GM23338 (cell line): Measurements from ENCODE around the gene PCBP3. TPM values are rescaled to one million over a fixed set of nuclear protein-coding genes. Genes with fewer than 3 reads are reported as not detected.

ENCODE experiments used
- ATAC-seq: fragments of 200-7000 bp; cut with Tn5 transposase; 3 replicates; pipeline ENCODE4 v1.9.1; 2020
- DNase-seq: peaks from one replicate; pipeline ENCODE4 v3.0.0-alpha.2; 2015; ENCODE audit warnings: low spot score
- H2AFZ ChIP-seq: fragments of 200-600 bp; sonication (generic); 2 replicates; pipeline ENCODE4 v1.8.0; 2016; ENCODE audit warnings: antibody characterized with exemption, mild to moderate bottlenecking, moderate library complexity
- H3F3A ChIP-seq: fragments of 200-600 bp; sonication (generic); replicated peaks from 2 replicates; pipeline ENCODE4 v1.8.0; 2017; ENCODE audit warnings: antibody characterized with exemption, mixed run types, low read depth
- H3K27ac ChIP-seq: fragments of 200-600 bp; sonication (generic); 2 replicates; pipeline ENCODE4 v1.6.1; 2016; ENCODE audit warnings: low read depth
- H3K27me3 ChIP-seq: fragments of 200-600 bp; sonication (generic); 2 replicates; pipeline ENCODE4 v1.8.0; 2016; ENCODE audit warnings: mild to moderate bottlenecking, mixed run types, moderate library complexity; ENCODE audit not compliant: insufficient read depth
- H3K36me3 ChIP-seq: fragments of 200-600 bp; sonication (generic); 2 replicates; pipeline ENCODE4 v1.8.0; 2016; ENCODE audit warnings: mild to moderate bottlenecking; ENCODE audit not compliant: insufficient read depth
- H3K4me1 ChIP-seq: fragments of 200-600 bp; sonication (generic); 2 replicates; pipeline ENCODE4 v1.8.0; 2016; ENCODE audit warnings: mild to moderate bottlenecking, moderate library complexity; ENCODE audit not compliant: insufficient read depth
- H3K4me2 ChIP-seq: fragments of 200-600 bp; sonication (generic); 2 replicates; pipeline ENCODE4 v1.7.1; 2017; ENCODE audit warnings: mixed run types
- H3K4me3 ChIP-seq: fragments of 200-600 bp; sonication (generic); 2 replicates; pipeline ENCODE4 v1.6.1; 2016; ENCODE audit warnings: mixed run types
- H3K79me2 ChIP-seq: fragments of 200-600 bp; sonication (generic); replicated peaks from 2 replicates; pipeline ENCODE4 v1.8.0; 2017; ENCODE audit warnings: mild to moderate bottlenecking; ENCODE audit not compliant: insufficient read depth
- H3K9me2 ChIP-seq: fragments of 200-600 bp; sonication (generic); 2 replicates; pipeline ENCODE4 v1.8.0; 2017; ENCODE audit not compliant: insufficient read depth
- H4K20me1 ChIP-seq: fragments of 200-600 bp; sonication (generic); replicated peaks from 2 replicates; pipeline ENCODE4 v1.8.0; 2017; ENCODE audit warnings: mild to moderate bottlenecking; ENCODE audit not compliant: insufficient read depth
- H3K27ac Mint-ChIP-seq: 2 replicates; pipeline ENCODE4 v1.8.0; 2020; ENCODE audit warnings: inconsistent platforms, mild to moderate bottlenecking, moderate library complexity, mixed read lengths
- H3K27me3 Mint-ChIP-seq: 3 replicates; pipeline ENCODE4 v1.8.0; 2022; ENCODE audit warnings: low read depth, mild to moderate bottlenecking, moderate library complexity, mixed read lengths, inconsistent platforms; ENCODE audit not compliant: insufficient read depth, poor library complexity
- H3K36me3 Mint-ChIP-seq: 3 replicates; pipeline ENCODE4 v1.8.0; 2021; ENCODE audit warnings: low read depth, mild to moderate bottlenecking, inconsistent platforms, moderate library complexity, mixed read lengths
- H3K4me1 Mint-ChIP-seq: 3 replicates; pipeline ENCODE4 v1.8.0; 2020; ENCODE audit warnings: mild to moderate bottlenecking, inconsistent platforms, mixed read lengths
- H3K4me3 Mint-ChIP-seq: 3 replicates; pipeline ENCODE4 v1.8.0; 2021; ENCODE audit warnings: moderate library complexity, mild to moderate bottlenecking, inconsistent platforms, mixed read lengths
- H3K9me3 Mint-ChIP-seq: 3 replicates; pipeline ENCODE4 v1.8.0; 2020; ENCODE audit warnings: moderate library complexity, mild to moderate bottlenecking, inconsistent platforms, mixed read lengths
- NANOG ChIP-seq: IDR thresholded peaks from 2 replicates; pipeline ENCODE4 v1.6.1; 2016; ENCODE audit warnings: antibody characterized with exemption, borderline replicate concordance
- POLR2AphosphoS5 ChIP-seq: IDR thresholded peaks from 2 replicates; pipeline ENCODE4 v1.6.1; 2016; ENCODE audit warnings: antibody characterized with exemption, low read depth
- STAT1 ChIP-seq: IDR thresholded peaks from one replicate; pipeline ENCODE4 v1.6.1; 2016; ENCODE audit warnings: antibody characterized with exemption; ENCODE audit not compliant: unreplicated experiment
- ZNF114 ChIP-seq: fragments of 250-450 bp; sonication (Bioruptor Pico); IDR thresholded peaks from 2 replicates; pipeline ENCODE4 v1.5.0; 2020; ENCODE audit warnings: mild to moderate bottlenecking, moderate library complexity
- ZNF462 ChIP-seq: fragments of 250-450 bp; sonication (Bioruptor Pico); IDR thresholded peaks from 2 replicates; pipeline ENCODE4 v1.5.0; 2020; ENCODE audit warnings: mild to moderate bottlenecking, moderate library complexity
- polyA plus RNA-seq: library from polyadenylated mRNA; unstranded; fragments of >200 nt; fragmentation: Nextera tagmentation; extraction: Ambion mirVana; gene quantifications from 2 replicates; pipeline ENCODE4 v1.2.1, GENCODE V29; 2016
- total RNA-seq: library from RNA; depleted of rRNA; stranded (reverse); fragments of >200 nt; shearing (Covaris generic); gene quantifications from 2 replicates; pipeline ENCODE4 v1.2.3, GENCODE V29; 2014
- TF ChIP-seq, protein P1 (sequence below), 2 experiments: fragments of 200-600 bp in 1 of 2; sonication (generic) in 1 of 2; conservative IDR thresholded peaks; 2 replicates each; pipeline versions ENCODE4 v1.5.1 to v1.6.1; 2016 to 2017; ENCODE audit warnings: antibody characterized with exemption in 2 of 2, low read depth in 2 of 2, mild to moderate bottlenecking in 2 of 2, moderate library complexity in 1 of 2
- TF ChIP-seq, protein P2 (sequence below): IDR thresholded peaks from 2 replicates; pipeline ENCODE4 v1.6.1; 2016; ENCODE audit warnings: antibody characterized with exemption

Gene PCBP3
- total and polyA plus RNA-seq, 2 experiments from 2014 or later: 7.1 to 9.1 TPM

DNA sequence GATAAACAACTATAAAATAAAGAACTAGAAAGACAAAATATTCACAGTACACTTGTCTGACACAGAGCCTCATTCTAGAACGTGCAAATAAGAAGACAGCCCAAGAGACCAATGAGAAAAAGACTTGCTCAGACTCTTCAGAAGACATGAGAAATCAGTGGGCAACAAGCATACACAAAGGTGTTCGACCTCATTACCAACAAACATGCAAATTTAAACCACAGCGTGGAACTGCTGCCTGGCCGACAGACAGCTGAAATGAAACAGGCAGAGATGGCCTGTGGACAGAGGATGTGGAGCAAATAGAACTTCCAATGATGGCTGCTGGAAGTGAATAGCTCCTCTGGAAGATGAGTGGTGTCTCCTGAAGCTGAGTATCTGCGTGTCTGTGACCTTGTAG lies 315.7 kb downstream of the PCBP3 start (continued):
- TF ChIP-seq ZNF462 (CRISPR knock-in tag): no peak

GRCh38 chr21:45959779-45960390 lies 316.4 kb downstream of the PCBP3 start:
- Histone ChIP-seq H3K4me2 (no peak overlapping the region), H3K4me3 (no peak overlapping the region), H3K79me2 (no peaks in the 10 kb centered on the region), H3F3A (no peaks in the 10 kb centered on the region), H4K20me1 (no peaks in the 10 kb centered on the region), H3K4me1 (no peaks in the 10 kb centered on the region), H3K27me3 (no peaks in the 10 kb centered on the region), H3K36me3 (peaks cover 4% of the 10 kb centered on the region; the same call in 1 of the 2 replicates), H3K27ac (no peak overlapping the region), H3K9me2 (0 out of 2 replicates have a peak, but pooled peaks cover 5% of the 10 kb centered on the region), H2AFZ (no peak overlapping the region)
- H3K36me3 Mint-ChIP-seq: peaks cover 46% of the 10 kb centered on the region
- H3K4me1 Mint-ChIP-seq: no peaks in the 10 kb centered on the region
- H3K9me3 Mint-ChIP-seq: peaks cover 81% of the 10 kb centered on the region
- H3K27ac Mint-ChIP-seq: no peak overlapping the region
- no peak overlapping the region for H3K4me3 Mint-ChIP-seq
- DNase-seq: no peak
- peaks cover 8% of the 10 kb centered on the region for H3K27me3 Mint-ChIP-seq
- no peak for ATAC-seq
- TF ChIP-seq, protein P1, sequence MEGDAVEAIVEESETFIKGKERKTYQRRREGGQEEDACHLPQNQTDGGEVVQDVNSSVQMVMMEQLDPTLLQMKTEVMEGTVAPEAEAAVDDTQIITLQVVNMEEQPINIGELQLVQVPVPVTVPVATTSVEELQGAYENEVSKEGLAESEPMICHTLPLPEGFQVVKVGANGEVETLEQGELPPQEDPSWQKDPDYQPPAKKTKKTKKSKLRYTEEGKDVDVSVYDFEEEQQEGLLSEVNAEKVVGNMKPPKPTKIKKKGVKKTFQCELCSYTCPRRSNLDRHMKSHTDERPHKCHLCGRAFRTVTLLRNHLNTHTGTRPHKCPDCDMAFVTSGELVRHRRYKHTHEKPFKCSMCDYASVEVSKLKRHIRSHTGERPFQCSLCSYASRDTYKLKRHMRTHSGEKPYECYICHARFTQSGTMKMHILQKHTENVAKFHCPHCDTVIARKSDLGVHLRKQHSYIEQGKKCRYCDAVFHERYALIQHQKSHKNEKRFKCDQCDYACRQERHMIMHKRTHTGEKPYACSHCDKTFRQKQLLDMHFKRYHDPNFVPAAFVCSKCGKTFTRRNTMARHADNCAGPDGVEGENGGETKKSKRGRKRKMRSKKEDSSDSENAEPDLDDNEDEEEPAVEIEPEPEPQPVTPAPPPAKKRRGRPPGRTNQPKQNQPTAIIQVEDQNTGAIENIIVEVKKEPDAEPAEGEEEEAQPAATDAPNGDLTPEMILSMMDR (conservative IDR thresholded peaks at IDR 0.05; ENCODE audit: low read depth in 2 of 2): no peak
- TF ChIP-seq POLR2AphosphoS5: no peak
- TF ChIP-seq, protein P2, sequence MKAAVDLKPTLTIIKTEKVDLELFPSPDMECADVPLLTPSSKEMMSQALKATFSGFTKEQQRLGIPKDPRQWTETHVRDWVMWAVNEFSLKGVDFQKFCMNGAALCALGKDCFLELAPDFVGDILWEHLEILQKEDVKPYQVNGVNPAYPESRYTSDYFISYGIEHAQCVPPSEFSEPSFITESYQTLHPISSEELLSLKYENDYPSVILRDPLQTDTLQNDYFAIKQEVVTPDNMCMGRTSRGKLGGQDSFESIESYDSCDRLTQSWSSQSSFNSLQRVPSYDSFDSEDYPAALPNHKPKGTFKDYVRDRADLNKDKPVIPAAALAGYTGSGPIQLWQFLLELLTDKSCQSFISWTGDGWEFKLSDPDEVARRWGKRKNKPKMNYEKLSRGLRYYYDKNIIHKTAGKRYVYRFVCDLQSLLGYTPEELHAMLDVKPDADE: no peak
- no peak for TF ChIP-seq NANOG
- TF ChIP-seq STAT1: no peak
- no peak for TF ChIP-seq ZNF114 (CRISPR knock-in tag)
